Measurements from ENCODE around the gene CYTH1. TPM values are rescaled to one million over a fixed set of nuclear protein-coding genes. Genes with fewer than 3 reads are reported as not detected.

CYTH1 gene
- total and polyA plus RNA-seq, 4 donors: 15.4 to 32.1 (median 20.6) TPM

- no peak for DNase-seq (ENCODE audit: low spot score)
- Histone ChIP-seq H3K27me3 (ENCODE audit: control insufficient read depth in 4 of 4, insufficient read depth in 4 of 4, low read length in 3 of 4) (no peaks in the 10 kb centered on the region), H3K36me3 (ENCODE audit: control insufficient read depth in 4 of 4, insufficient read depth in 3 of 4, low read depth in 1 of 4, low read length in 3 of 4) (peaks cover 9 to 30% (median 29%) of the 10 kb centered on the region in 4 donors), H3K9me3 (ENCODE audit: control insufficient read depth in 4 of 4, low read length in 3 of 4) (no peaks in the 10 kb centered on the region), H3K4me3 (ENCODE audit: low read depth in 1 of 3, low read length in 3 of 3) (no peak overlapping the region), H3K4me1 (ENCODE audit: control insufficient read depth in 4 of 4, insufficient read depth in 4 of 4, low read length in 3 of 4) (peaks cover 0 to 14% (median 10%) of the 10 kb centered on the region in 4 donors), H3K9ac (ENCODE audit: low read depth in 1 of 2, low read length in 2 of 2) (no peak overlapping the region), H3K27ac (ENCODE audit: low read depth in 1 of 2, low read length in 2 of 2) (no peak overlapping the region)
- TF ChIP-seq NR2F2 (IDR thresholded peaks at IDR 0.05): no peak
- TF ChIP-seq FOXA1 (IDR thresholded peaks at IDR 0.05): no peak
- TF ChIP-seq RXRA (IDR thresholded peaks at IDR 0.05): no peak
- no peak for TF ChIP-seq HNF4A (conservative IDR thresholded peaks at IDR 0.05)
- TF ChIP-seq FOXA2 (IDR thresholded peaks at IDR 0.05): no peak
- TF ChIP-seq ZBTB33 (IDR thresholded peaks at IDR 0.05): no peak
- TF ChIP-seq JUND (IDR thresholded peaks at IDR 0.05): no peak
- TF ChIP-seq YY1 (IDR thresholded peaks at IDR 0.05): no peak
- TF ChIP-seq TAF1 (conservative IDR thresholded peaks at IDR 0.05): no peak
- TF ChIP-seq EGR1 (IDR thresholded peaks at IDR 0.05; ENCODE audit: low read depth in 2 of 2): no peak
- TF ChIP-seq ATF3 (IDR thresholded peaks at IDR 0.05): no peak
- no peak for TF ChIP-seq GABPA (IDR thresholded peaks at IDR 0.05 in 1 of 2, conservative IDR thresholded peaks at IDR 0.05 in 1 of 2)
- no peak for TF ChIP-seq HNF4G (IDR thresholded peaks at IDR 0.05)
- no peak for TF ChIP-seq CTCF (IDR thresholded peaks at IDR 0.05; ENCODE audit: low read depth, low read length, missing input control)
- TF ChIP-seq RAD21 (IDR thresholded peaks at IDR 0.05): no peak
- TF ChIP-seq, protein P1, sequence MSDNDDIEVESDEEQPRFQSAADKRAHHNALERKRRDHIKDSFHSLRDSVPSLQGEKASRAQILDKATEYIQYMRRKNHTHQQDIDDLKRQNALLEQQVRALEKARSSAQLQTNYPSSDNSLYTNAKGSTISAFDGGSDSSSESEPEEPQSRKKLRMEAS (IDR thresholded peaks at IDR 0.05): no peak
- 96% methylated on average over 4 of the region's 4 CpGs for WGBS
These were observed 77.0 kb downstream of the CYTH1 start for GRCh38 chr17:78705071-78705470.

DNA sequence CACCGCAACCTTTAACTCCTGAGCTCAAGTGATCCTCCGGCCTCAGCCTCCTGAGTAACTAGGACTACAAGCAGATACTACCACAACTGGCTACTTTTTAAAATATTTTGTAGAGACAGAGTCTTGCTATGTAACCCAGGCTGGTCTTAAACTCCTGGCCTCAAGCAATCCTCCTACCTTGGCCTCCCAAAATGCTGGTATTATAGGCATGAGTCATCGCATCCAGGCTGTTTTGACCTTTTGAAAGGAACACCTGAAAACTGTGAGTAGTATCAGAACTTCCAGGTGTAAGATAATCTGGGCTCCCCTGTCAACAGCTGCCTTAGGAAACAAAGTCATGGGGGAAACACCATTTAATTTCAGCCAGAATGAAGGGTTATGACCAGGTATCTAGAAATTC lies 77.5 kb downstream of the CYTH1 start:
- no peak for DNase-seq (ENCODE audit: low spot score)

More for the DNA sequence above, 77.5 kb downstream of the CYTH1 start:
- Histone ChIP-seq H3K4me3 (ENCODE audit: low read depth in 1 of 3, low read length in 3 of 3) (no peak overlapping the region), H3K27me3 (ENCODE audit: control insufficient read depth in 4 of 4, insufficient read depth in 4 of 4, low read length in 3 of 4) (no peaks in the 10 kb centered on the region), H3K9ac (ENCODE audit: low read depth in 1 of 2, low read length in 2 of 2) (no peak overlapping the region), H3K4me1 (ENCODE audit: control insufficient read depth in 4 of 4, insufficient read depth in 4 of 4, low read length in 3 of 4) (peaks cover 0 to 14% (median 8%) of the 10 kb centered on the region in 4 donors), H3K36me3 (ENCODE audit: control insufficient read depth in 4 of 4, insufficient read depth in 3 of 4, low read depth in 1 of 4, low read length in 3 of 4) (peaks cover 12 to 34% (median 32%) of the 10 kb centered on the region in 4 donors), H3K27ac (ENCODE audit: low read depth in 1 of 2, low read length in 2 of 2) (no peak overlapping the region), H3K9me3 (ENCODE audit: control insufficient read depth in 4 of 4, low read length in 3 of 4) (no peaks in the 10 kb centered on the region)
- 99% methylated on average over 3 of the region's 3 CpGs for WGBS
- no peak for TF ChIP-seq HNF4G (IDR thresholded peaks at IDR 0.05)
- no peak for TF ChIP-seq FOXA2 (IDR thresholded peaks at IDR 0.05)
- no peak for TF ChIP-seq ATF3 (IDR thresholded peaks at IDR 0.05)
- no peak for TF ChIP-seq CTCF (IDR thresholded peaks at IDR 0.05; ENCODE audit: low read depth, low read length, missing input control)
- TF ChIP-seq, protein P1 (IDR thresholded peaks at IDR 0.05): no peak
- TF ChIP-seq ZBTB33 (IDR thresholded peaks at IDR 0.05): no peak
- TF ChIP-seq RAD21 (IDR thresholded peaks at IDR 0.05): no peak
- no peak for TF ChIP-seq FOXA1 (IDR thresholded peaks at IDR 0.05)
- no peak for TF ChIP-seq TAF1 (conservative IDR thresholded peaks at IDR 0.05)
- no peak for TF ChIP-seq HNF4A (conservative IDR thresholded peaks at IDR 0.05)
- no peak for TF ChIP-seq EGR1 (IDR thresholded peaks at IDR 0.05; ENCODE audit: low read depth in 2 of 2)
- no peak for TF ChIP-seq YY1 (IDR thresholded peaks at IDR 0.05)
